NT2/D1 (cell line): Measurements from ENCODE around the gene COL5A2.

Source experiments
- DNase-seq: peaks from one replicate; pipeline ENCODE4 v3.0.0-alpha.2; 2011; ENCODE audit warnings: low read depth, low spot score
- H3K27me3 ChIP-seq: 2 replicates; pipeline ENCODE4 v1.6.0; 2011; ENCODE audit warnings: mild to moderate bottlenecking; ENCODE audit not compliant: insufficient read length, insufficient read depth
- H3K36me3 ChIP-seq: 2 replicates; pipeline ENCODE4 v1.6.1; 2011; ENCODE audit warnings: mild to moderate bottlenecking, low read length, mixed read lengths; ENCODE audit not compliant: insufficient read depth, insufficient read length
- H3K4me1 ChIP-seq: 2 replicates; pipeline ENCODE4 v1.5.1; 2011; ENCODE audit not compliant: insufficient read depth, insufficient read length
- H3K4me3 ChIP-seq: 2 replicates; pipeline ENCODE4 v1.5.1; 2011; ENCODE audit warnings: low read depth; ENCODE audit not compliant: insufficient read length
- H3K9ac ChIP-seq: 2 replicates; pipeline ENCODE4 v1.6.0; 2011; ENCODE audit warnings: low read depth; ENCODE audit not compliant: insufficient read length
- H3K9me3 ChIP-seq: 2 replicates; pipeline ENCODE4 v1.5.1; 2011; ENCODE audit warnings: mild to moderate bottlenecking, low read length; ENCODE audit not compliant: insufficient read depth
- SUZ12 ChIP-seq: IDR thresholded peaks from 2 replicates; pipeline ENCODE4 v1.6.1; 2011; ENCODE audit not compliant: insufficient read length, insufficient read depth; ENCODE audit errors: extremely low read depth
- YY1 ChIP-seq: IDR thresholded peaks from 2 replicates; pipeline ENCODE4 v1.6.1; 2011; ENCODE audit not compliant: insufficient read length, insufficient read depth
- ZNF274 ChIP-seq: IDR thresholded peaks from 2 replicates; pipeline ENCODE4 v1.6.1; 2011; ENCODE audit warnings: mild to moderate bottlenecking, low read depth, low read length

Gene COL5A2

GRCh38 chr2:189096769-189097447 lies 82.7 kb downstream of the COL5A2 start:
- H3K9me3 ChIP-seq: no peaks in the 10 kb centered on the region
- peaks cover 3% of the 10 kb centered on the region for H3K36me3 ChIP-seq
- DNase-seq: no peak
- H3K27me3 ChIP-seq: no peaks in the 10 kb centered on the region
- TF ChIP-seq ZNF274: no peak
- TF ChIP-seq YY1: no peak
- no peak for TF ChIP-seq SUZ12
- no peak overlapping the region for H3K4me3 ChIP-seq
- H3K4me1 ChIP-seq: no peaks in the 10 kb centered on the region
- H3K9ac ChIP-seq: no peak overlapping the region

DNA sequence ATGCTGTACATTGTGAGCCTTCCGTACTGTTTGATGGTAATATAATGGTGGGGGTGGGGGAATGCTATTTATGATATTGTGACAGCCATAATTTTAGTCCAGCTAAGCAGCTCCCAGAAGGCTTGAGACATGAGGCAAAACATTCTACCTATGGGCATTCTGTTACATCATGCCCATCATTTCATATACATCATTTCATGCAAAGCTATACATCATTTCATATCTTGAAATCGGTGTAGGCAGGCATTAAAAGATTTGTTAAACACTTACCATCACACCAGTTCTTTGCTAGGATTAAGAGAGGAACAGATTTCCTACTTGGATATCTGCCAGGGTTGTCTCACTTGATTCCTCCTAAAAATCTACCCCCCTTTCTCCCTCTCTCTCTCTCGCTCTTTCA lies 84.5 kb downstream of the COL5A2 start:
- no peak overlapping the region for H3K4me3 ChIP-seq
- no peaks in the 10 kb centered on the region for H3K27me3 ChIP-seq
- H3K36me3 ChIP-seq: peaks cover 7% of the 10 kb centered on the region
- TF ChIP-seq ZNF274 (no peak), YY1 (no peak), SUZ12 (no peak)
- no peak overlapping the region for H3K9ac ChIP-seq
- DNase-seq: no peak
- H3K9me3 ChIP-seq: no peaks in the 10 kb centered on the region
- H3K4me1 ChIP-seq: no peaks in the 10 kb centered on the region

DNA sequence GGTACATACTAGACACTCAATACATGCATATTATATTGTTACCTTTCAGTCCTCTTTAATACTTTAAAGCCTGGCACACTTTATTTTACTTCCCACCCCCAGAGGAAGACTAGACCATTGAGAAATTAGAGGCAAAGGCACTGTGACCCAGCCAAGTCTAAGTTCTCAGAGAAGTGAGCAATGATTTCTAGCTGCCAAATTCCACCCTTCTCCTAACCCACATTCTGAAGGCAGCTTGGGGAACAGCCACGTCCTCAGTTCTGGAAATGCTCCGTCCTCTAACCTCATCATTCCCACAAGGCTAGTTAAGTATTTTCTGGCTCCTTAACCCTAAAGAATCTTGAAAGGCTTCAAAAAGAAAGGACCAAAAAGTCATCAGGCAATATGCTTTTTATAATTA lies 86.6 kb downstream of the COL5A2 start:
- Histone ChIP-seq H3K4me3 (no peak overlapping the region), H3K9ac (no peak overlapping the region), H3K27me3 (no peaks in the 10 kb centered on the region), H3K9me3 (no peaks in the 10 kb centered on the region), H3K36me3 (peaks cover 8% of the 10 kb centered on the region), H3K4me1 (no peaks in the 10 kb centered on the region)
- TF ChIP-seq YY1 (no peak), SUZ12 (no peak), ZNF274 (no peak)
- DNase-seq: no peak

DNA sequence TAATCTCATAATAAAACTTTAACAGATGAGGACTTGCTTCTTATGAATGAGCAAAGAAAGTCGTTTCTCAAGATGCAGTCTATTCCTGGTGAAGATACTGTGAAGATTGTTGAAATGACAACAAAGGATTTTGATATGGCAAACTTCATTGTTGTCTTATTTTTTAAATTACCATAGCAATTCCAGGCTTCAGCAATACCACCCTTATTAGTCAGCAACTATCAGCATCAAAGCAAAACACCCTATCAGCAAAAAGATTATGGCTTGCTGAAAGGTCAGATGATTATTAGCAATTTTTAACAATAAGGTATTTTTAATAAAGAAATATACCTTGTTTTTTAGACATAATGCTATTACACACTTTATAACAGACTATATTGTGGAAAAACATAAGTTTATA lies 88.3 kb downstream of the COL5A2 start:
- no peak for DNase-seq
- H3K9me3 ChIP-seq: no peaks in the 10 kb centered on the region
- no peak overlapping the region for H3K9ac ChIP-seq
- H3K36me3 ChIP-seq: peaks cover 8% of the 10 kb centered on the region
- H3K27me3 ChIP-seq: no peaks in the 10 kb centered on the region
- no peak overlapping the region for H3K4me3 ChIP-seq
- no peaks in the 10 kb centered on the region for H3K4me1 ChIP-seq
- no peak for TF ChIP-seq YY1
- no peak for TF ChIP-seq ZNF274
- no peak for TF ChIP-seq SUZ12

- Histone ChIP-seq H3K36me3 (peaks cover 8% of the 10 kb centered on the region), H3K4me3 (no peak overlapping the region), H3K27me3 (no peaks in the 10 kb centered on the region), H3K9me3 (no peaks in the 10 kb centered on the region), H3K9ac (no peak overlapping the region), H3K4me1 (no peaks in the 10 kb centered on the region)
- no peak for DNase-seq
- TF ChIP-seq ZNF274 (no peak), YY1 (no peak), SUZ12 (no peak)
These were observed 90.9 kb downstream of the COL5A2 start for GRCh38 chr2:189088591-189089205.

DNA sequence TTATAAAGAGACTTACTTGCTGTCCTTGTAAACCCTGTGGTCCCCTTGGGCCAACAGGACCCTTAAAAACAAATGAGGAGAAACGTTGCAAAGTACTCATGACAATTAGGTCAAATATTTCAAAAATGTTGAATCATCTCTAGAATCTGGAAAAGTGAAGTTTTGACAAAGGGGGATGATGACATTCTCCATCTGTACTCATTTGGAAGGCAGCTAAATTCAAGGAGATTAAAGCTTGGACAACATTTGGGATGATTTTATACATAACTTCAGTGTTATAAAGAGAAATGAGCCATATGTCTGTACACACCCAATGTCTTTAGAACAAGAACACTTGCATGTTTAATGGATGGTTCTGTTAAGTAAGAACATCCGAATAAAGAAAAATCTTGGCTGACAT lies 92.9 kb downstream of the COL5A2 start:
- peaks cover 9% of the 10 kb centered on the region for H3K36me3 ChIP-seq
- DNase-seq: no peak

GRCh38 chr2:189086250-189086649 lies 93.3 kb downstream of the COL5A2 start:
- no peak for TF ChIP-seq YY1

More for the DNA sequence above, 92.9 kb downstream of the COL5A2 start:
- no peaks in the 10 kb centered on the region for H3K27me3 ChIP-seq
- H3K4me1 ChIP-seq: no peaks in the 10 kb centered on the region
- H3K4me3 ChIP-seq: no peak overlapping the region
- H3K9me3 ChIP-seq: no peaks in the 10 kb centered on the region
- TF ChIP-seq SUZ12: no peak
- TF ChIP-seq ZNF274: no peak
- TF ChIP-seq YY1: no peak
- H3K9ac ChIP-seq: no peak overlapping the region

More at GRCh38 chr2:189086250-189086649, 93.3 kb downstream of the COL5A2 start:
- no peak overlapping the region for H3K4me3 ChIP-seq
- H3K27me3 ChIP-seq: no peaks in the 10 kb centered on the region
- H3K9ac ChIP-seq: no peak overlapping the region
- peaks cover 9% of the 10 kb centered on the region for H3K36me3 ChIP-seq
- no peaks in the 10 kb centered on the region for H3K9me3 ChIP-seq
- H3K4me1 ChIP-seq: no peaks in the 10 kb centered on the region
- no peak for DNase-seq
